GM12878 (cell line): ENCODE results near the gene SRSF12. TPM values are rescaled to one million over a fixed set of nuclear protein-coding genes. Genes with fewer than 3 reads are reported as not detected.

ENCODE experiments used
- ATAC-seq: fragments of 200-7000 bp; cut with Tn5 transposase; 3 replicates; pipeline ENCODE4 v1.9.1; 2020; ENCODE audit warnings: mild to moderate bottlenecking, moderate library complexity
- BruUV-seq: library from RNA; stranded (reverse); fragments of 400-500 nt; replicated peaks from 2 replicates; lab custom pipeline; 2021; lab: Mats Ljungman, UMichigan
- CTCF ChIA-PET: fragments of 300-600 bp; sonication (Branson Sonifier 250); formaldehyde crosslinking; extraction: SDS; loops from one replicate; lab custom pipeline; 2021; ENCODE audit warnings: inconsistent platforms; lab: Yijun Ruan, JAX
- POLR2A ChIA-PET: fragments of 350-600 bp; formaldehyde crosslinking; extraction: SDS; loops from one replicate; lab custom pipeline; 2021; ENCODE audit warnings: inconsistent platforms; lab: Charles Lee
- RAD21 ChIA-PET: fragments of 300-600 bp; sonication (Branson Sonifier 250); formaldehyde crosslinking; loops from one replicate; lab custom pipeline; 2023; ENCODE audit warnings: antibody characterized with exemption; ENCODE audit not compliant: unreplicated experiment; lab: Charles Lee
- SMC1A ChIA-PET: fragments of 300-600 bp; sonication (Branson Sonifier 250); formaldehyde crosslinking; loops from one replicate; lab custom pipeline; 2023; ENCODE audit not compliant: unreplicated experiment, uncharacterized antibody; lab: Charles Lee
- DNase-seq: peaks from one replicate; pipeline ENCODE4 v3.0.0-alpha.2; 2011; ENCODE audit warnings: low read depth, low spot score
- FAIRE-seq: peaks from 3 replicates; lab custom pipeline; 2011; peaks lifted over from hg19 to GRCh38; lab: Jason Lieb, UNC
- H2AFZ ChIP-seq: 2 replicates; pipeline ENCODE4 v1.6.0; 2011; ENCODE audit warnings: low read depth, low read length, control low read depth; ENCODE audit not compliant: control insufficient read depth
- H3K27ac ChIP-seq: 2 replicates; pipeline ENCODE4 v1.5.1; 2011; ENCODE audit warnings: control low read depth; ENCODE audit not compliant: control insufficient read depth, insufficient read depth
- H3K27me3 ChIP-seq, 2 experiments: replicated peaks in 1 of 2; 2 replicates each; pipeline versions ENCODE4 v1.6.0 to v1.6.1; 2011; ENCODE audit warnings: low read length in 1 of 2; ENCODE audit not compliant: control insufficient read depth in 2 of 2, insufficient read depth in 2 of 2
- H3K36me3 ChIP-seq, 2 experiments: 2 replicates each; pipeline ENCODE4 v1.5.1; 2011; ENCODE audit warnings: low read length in 1 of 2; ENCODE audit not compliant: control insufficient read depth in 2 of 2, insufficient read depth in 2 of 2
- H3K4me1 ChIP-seq: 2 replicates; pipeline ENCODE4 v1.6.1; 2011; ENCODE audit warnings: mild to moderate bottlenecking, low read length, moderate library complexity, mixed read lengths; ENCODE audit not compliant: control insufficient read depth, insufficient read depth
- H3K4me2 ChIP-seq: 2 replicates; pipeline ENCODE4 v1.6.0; 2011; ENCODE audit warnings: control low read depth; ENCODE audit not compliant: control insufficient read depth, insufficient read depth
- H3K4me3 ChIP-seq: fragments of 200-600 bp; sonication (generic); 2 replicates; pipeline ENCODE4 v1.5.1; 2016
- H3K79me2 ChIP-seq: 2 replicates; pipeline ENCODE4 v1.6.0; 2011; ENCODE audit warnings: low read length; ENCODE audit not compliant: control insufficient read depth, insufficient read depth
- H3K9ac ChIP-seq: 2 replicates; pipeline ENCODE4 v1.8.0; 2011; ENCODE audit warnings: low read length, control low read depth, mixed read lengths; ENCODE audit not compliant: control insufficient read depth, insufficient read depth
- H3K9me3 ChIP-seq: replicated peaks from 3 replicates; pipeline ENCODE4 v1.5.1; 2011; ENCODE audit warnings: mild to moderate bottlenecking, low read length; ENCODE audit not compliant: control insufficient read depth, insufficient read depth
- H4K20me1 ChIP-seq: 2 replicates; pipeline ENCODE4 v1.6.0; 2011; ENCODE audit not compliant: control insufficient read depth, insufficient read depth
- ASH2L ChIP-seq: fragments of 300-600, 200-600 bp; sonication (generic); IDR thresholded peaks from 2 replicates; pipeline ENCODE4 v1.6.1; 2017; ENCODE audit warnings: low read depth, mild to moderate bottlenecking, borderline replicate concordance
- CREB1 ChIP-seq: IDR thresholded peaks from 2 replicates; pipeline ENCODE4 v1.6.1; 2012; ENCODE audit warnings: low read depth, mild to moderate bottlenecking, inconsistent platforms
- JUNB ChIP-seq: IDR thresholded peaks from 2 replicates; pipeline ENCODE4 v1.6.1; 2016; ENCODE audit warnings: antibody characterized with exemption, mild to moderate bottlenecking
- RCOR1 ChIP-seq: conservative IDR thresholded peaks from 2 replicates; pipeline ENCODE4 v1.6.1; 2012; ENCODE audit warnings: low read depth, low read length, improper control_type of control experiment
- ZBED1 ChIP-seq: IDR thresholded peaks from 2 replicates; pipeline ENCODE4 v1.6.1; 2016; ENCODE audit warnings: borderline replicate concordance
- WGBS: methylation state at CpG from one replicate; pipeline ENCODE4 v1.1.6; 2016; ENCODE audit warnings: low lambda C conversion rate; ENCODE audit not compliant: insufficient replicate concordance, insufficient coverage; ENCODE audit errors: missing lambda C conversion rate; 5-methylcytosine and 5-hydroxymethylcytosine counted together
- in situ Hi-C: fragments of 300-500 bp; cut with MboI; formaldehyde crosslinking; loops from 9 replicates; pipeline ENCODE4 v1.14.3; 2018; ENCODE audit warnings: mixed read lengths
- intact Hi-C: fragments of 100-400 bp; cut with micrococcal nuclease; formaldehyde crosslinking; loops from one replicate; pipeline ENCODE4 v1.14.2; 2022; ENCODE audit not compliant: unreplicated experiment
- polyA plus RNA-seq, 11 experiments: library from polyadenylated mRNA; depleted of rRNA in 4 of 11; unstranded in 6 of 11; stranded (reverse) in 5 of 11; fragments of >200 nt; fragmentation: Nextera tagmentation in 4 of 11; fragmentation: Illumina TruSeq in 1 of 11; extraction: Ambion mirVana in 4 of 11; extraction: Trizol in 1 of 11; gene quantifications; 1 replicate in 1 of 11; 2 replicates in 10 of 11; pipeline versions ENCODE4 v1.2.1 to v1.2.3, GENCODE V29; 2011 to 2016; ENCODE audit warnings: inconsistent platforms in 2 of 11, missing spikeins in 2 of 11, low read depth in 1 of 11
- total RNA-seq, 4 experiments: library from RNA; depleted of rRNA in 3 of 4; stranded (reverse); fragments of >200 nt in 3 of 4; fragmentation: Illumina TruSeq in 1 of 4; extraction: Trizol in 1 of 4; gene quantifications; 2 replicates each; pipeline versions ENCODE4 v1.2.1 to v1.2.3, GENCODE V29; 2013 to 2021
- TF ChIP-seq, protein P1 (sequence below): fragments of 450-650 bp; conservative IDR thresholded peaks from 2 replicates; pipeline ENCODE4 v1.6.1; 2017; ENCODE audit warnings: mild to moderate bottlenecking, moderate library complexity
- TF ChIP-seq, protein P2 (sequence below): fragments of 150-350 bp; IDR thresholded peaks from 2 replicates; pipeline ENCODE4 v1.6.1; 2016; ENCODE audit warnings: low read depth, low read length
- TF ChIP-seq, protein P3 (sequence below): fragments of 450-650 bp; IDR thresholded peaks from 2 replicates; pipeline ENCODE4 v1.6.1; 2017; ENCODE audit warnings: borderline replicate concordance
- TF ChIP-seq, protein P4 (sequence below): IDR thresholded peaks from 2 replicates; pipeline ENCODE4 v1.6.1; 2011; ENCODE audit warnings: low read depth, low read length, improper control_type of control experiment, borderline replicate concordance

SRSF12 gene
- total and polyA plus RNA-seq, 10 of the 15 experiments (the other 5 are each of a cell fraction or from before 2014, with no cell fraction given): 0.03 to 0.23 TPM; not detected in 8

DNA sequence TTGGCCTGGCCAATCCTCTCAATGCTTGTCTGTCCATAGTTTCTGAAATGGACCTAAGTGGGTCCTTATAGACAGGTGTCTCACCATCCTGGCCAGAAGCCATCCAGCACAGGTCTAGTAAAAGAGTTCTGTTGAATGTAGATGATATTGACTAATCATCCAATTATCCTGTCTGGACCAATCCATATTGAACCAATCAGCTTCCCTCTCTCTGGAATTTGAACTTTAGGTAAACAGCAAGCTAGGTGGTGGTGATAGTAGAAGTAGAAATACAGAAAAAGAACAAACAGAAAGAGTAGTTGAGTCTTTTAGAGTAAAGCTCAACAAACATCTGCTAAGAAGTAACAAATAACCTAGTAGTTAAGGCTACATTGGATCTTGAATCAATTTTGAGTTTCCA lies 46.8 kb downstream of the SRSF12 start (continued):
- no peak for TF ChIP-seq ASH2L
- TF ChIP-seq, protein P1, sequence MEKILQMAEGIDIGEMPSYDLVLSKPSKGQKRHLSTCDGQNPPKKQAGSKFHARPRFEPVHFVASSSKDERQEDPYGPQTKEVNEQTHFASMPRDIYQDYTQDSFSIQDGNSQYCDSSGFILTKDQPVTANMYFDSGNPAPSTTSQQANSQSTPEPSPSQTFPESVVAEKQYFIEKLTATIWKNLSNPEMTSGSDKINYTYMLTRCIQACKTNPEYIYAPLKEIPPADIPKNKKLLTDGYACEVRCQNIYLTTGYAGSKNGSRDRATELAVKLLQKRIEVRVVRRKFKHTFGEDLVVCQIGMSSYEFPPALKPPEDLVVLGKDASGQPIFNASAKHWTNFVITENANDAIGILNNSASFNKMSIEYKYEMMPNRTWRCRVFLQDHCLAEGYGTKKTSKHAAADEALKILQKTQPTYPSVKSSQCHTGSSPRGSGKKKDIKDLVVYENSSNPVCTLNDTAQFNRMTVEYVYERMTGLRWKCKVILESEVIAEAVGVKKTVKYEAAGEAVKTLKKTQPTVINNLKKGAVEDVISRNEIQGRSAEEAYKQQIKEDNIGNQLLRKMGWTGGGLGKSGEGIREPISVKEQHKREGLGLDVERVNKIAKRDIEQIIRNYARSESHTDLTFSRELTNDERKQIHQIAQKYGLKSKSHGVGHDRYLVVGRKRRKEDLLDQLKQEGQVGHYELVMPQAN: no peak

DNA sequence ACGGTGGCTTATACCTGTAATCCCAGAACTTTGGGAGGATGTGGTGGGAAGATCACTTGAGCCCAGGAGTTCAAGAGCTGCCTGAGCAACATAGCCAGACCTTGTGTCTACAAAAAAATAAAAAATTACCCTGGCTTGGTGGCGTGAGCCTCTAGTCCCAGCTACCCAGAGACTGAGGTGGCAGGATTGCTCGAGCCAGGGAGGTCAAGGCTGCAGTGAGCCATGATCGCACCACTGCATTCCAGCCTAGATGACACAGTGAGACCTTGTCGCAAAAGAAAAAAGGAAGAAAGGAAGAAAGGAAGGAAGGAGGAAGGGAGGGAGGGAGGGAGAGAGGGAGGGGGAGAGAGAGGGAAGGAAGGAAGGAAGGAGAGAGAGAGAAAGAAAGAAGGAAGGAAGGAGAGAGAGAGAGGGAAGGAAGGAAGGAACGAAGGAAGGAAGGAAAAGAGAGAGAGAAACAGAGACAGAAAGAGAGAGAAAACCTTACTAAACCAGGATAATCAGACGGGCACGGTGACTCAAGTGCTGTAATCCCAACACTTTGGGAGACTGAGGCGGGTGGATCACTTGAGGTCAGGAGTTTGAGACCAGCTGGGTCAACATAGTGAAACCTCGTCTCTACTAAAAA lies 48.2 kb downstream of the SRSF12 start:
- POLR2A ChIA-PET: no interaction called here
- no peak for FAIRE-seq
- no TSS peak for BruUV-seq

More for the DNA sequence above, 48.2 kb downstream of the SRSF12 start:
- WGBS: 37% methylated on average over 8 of the region's 10 CpGs
- Histone ChIP-seq H3K4me1 (no peaks in the 10 kb centered on the region), H4K20me1 (no peaks in the 10 kb centered on the region), H3K9me3 (no peaks in the 10 kb centered on the region), H3K4me3 (no peak overlapping the region), H3K79me2 (no peaks in the 10 kb centered on the region), H3K4me2 (no peak overlapping the region), H3K9ac (no peak overlapping the region), H3K27me3 (no peaks in the 10 kb centered on the region; a peak in 1 of 4 replicates), H3K36me3 (no peaks in the 10 kb centered on the region)
- DNase-seq (no peak), ATAC-seq (no peak)
- in situ Hi-C loops (no loop called here), intact Hi-C loops (no loop called here)
- ChIA-PET SMC1A (interaction anchor here (1.9 kb wide), 1 partner anchor 10 kb away, joined by 5 read pairs; no protein-coding TSS in a partner anchor), CTCF (interaction anchor here (1.1 to 1.3 kb wide), 2 partner anchors 10 to 11 kb away, joined by 3 read pairs; partner anchors contain the start of gene PNRC1)
- TF ChIP-seq RCOR1 (no peak), CREB1 (no peak), JUNB (no peak), ZBED1 (no peak)
- TF ChIP-seq, protein P2, sequence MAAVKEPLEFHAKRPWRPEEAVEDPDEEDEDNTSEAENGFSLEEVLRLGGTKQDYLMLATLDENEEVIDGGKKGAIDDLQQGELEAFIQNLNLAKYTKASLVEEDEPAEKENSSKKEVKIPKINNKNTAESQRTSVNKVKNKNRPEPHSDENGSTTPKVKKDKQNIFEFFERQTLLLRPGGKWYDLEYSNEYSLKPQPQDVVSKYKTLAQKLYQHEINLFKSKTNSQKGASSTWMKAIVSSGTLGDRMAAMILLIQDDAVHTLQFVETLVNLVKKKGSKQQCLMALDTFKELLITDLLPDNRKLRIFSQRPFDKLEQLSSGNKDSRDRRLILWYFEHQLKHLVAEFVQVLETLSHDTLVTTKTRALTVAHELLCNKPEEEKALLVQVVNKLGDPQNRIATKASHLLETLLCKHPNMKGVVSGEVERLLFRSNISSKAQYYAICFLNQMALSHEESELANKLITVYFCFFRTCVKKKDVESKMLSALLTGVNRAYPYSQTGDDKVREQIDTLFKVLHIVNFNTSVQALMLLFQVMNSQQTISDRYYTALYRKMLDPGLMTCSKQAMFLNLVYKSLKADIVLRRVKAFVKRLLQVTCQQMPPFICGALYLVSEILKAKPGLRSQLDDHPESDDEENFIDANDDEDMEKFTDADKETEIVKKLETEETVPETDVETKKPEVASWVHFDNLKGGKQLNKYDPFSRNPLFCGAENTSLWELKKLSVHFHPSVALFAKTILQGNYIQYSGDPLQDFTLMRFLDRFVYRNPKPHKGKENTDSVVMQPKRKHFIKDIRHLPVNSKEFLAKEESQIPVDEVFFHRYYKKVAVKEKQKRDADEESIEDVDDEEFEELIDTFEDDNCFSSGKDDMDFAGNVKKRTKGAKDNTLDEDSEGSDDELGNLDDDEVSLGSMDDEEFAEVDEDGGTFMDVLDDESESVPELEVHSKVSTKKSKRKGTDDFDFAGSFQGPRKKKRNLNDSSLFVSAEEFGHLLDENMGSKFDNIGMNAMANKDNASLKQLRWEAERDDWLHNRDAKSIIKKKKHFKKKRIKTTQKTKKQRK: no peak
- TF ChIP-seq, protein P3, sequence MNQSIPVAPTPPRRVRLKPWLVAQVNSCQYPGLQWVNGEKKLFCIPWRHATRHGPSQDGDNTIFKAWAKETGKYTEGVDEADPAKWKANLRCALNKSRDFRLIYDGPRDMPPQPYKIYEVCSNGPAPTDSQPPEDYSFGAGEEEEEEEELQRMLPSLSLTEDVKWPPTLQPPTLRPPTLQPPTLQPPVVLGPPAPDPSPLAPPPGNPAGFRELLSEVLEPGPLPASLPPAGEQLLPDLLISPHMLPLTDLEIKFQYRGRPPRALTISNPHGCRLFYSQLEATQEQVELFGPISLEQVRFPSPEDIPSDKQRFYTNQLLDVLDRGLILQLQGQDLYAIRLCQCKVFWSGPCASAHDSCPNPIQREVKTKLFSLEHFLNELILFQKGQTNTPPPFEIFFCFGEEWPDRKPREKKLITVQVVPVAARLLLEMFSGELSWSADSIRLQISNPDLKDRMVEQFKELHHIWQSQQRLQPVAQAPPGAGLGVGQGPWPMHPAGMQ: no peak
- TF ChIP-seq, protein P4, sequence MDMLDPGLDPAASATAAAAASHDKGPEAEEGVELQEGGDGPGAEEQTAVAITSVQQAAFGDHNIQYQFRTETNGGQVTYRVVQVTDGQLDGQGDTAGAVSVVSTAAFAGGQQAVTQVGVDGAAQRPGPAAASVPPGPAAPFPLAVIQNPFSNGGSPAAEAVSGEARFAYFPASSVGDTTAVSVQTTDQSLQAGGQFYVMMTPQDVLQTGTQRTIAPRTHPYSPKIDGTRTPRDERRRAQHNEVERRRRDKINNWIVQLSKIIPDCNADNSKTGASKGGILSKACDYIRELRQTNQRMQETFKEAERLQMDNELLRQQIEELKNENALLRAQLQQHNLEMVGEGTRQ: no peak
- TF ChIP-seq, all 136 proteins: peak for 0
- no peak overlapping the region for H3K27ac ChIP-seq
- H2AFZ ChIP-seq: no peak overlapping the region
- RAD21 ChIA-PET: no interaction called here
